H9 (cell line): Measurements from ENCODE around the gene PDE12. TPM values are rescaled to one million over a fixed set of nuclear protein-coding genes. Genes with fewer than 3 reads are reported as not detected.

Source experiments
- DNase-seq: peaks from one replicate; pipeline ENCODE4 v3.0.0-alpha.2; 2017
- H2AFZ ChIP-seq: one replicate; pipeline ENCODE4 v1.6.1; 2013; ENCODE audit warnings: mild to moderate bottlenecking, low read length, control low read depth, moderate library complexity
- H2AK5ac ChIP-seq: 2 replicates; pipeline ENCODE4 v1.6.1; 2013; ENCODE audit warnings: low read length, control low read depth, mixed read lengths; ENCODE audit not compliant: insufficient read length
- H2BK120ac ChIP-seq: one replicate; pipeline ENCODE4 v1.6.1; 2013; ENCODE audit warnings: low read depth, mild to moderate bottlenecking, low read length, control low read depth, inconsistent platforms; ENCODE audit not compliant: poor library complexity, severe bottlenecking
- H2BK12ac ChIP-seq: 2 replicates; pipeline ENCODE4 v1.6.1; 2013; ENCODE audit warnings: low read length, control low read depth, mixed read lengths, low read depth; ENCODE audit not compliant: insufficient read length
- H2BK15ac ChIP-seq: 2 replicates; pipeline ENCODE4 v1.6.1; 2013; ENCODE audit warnings: low read depth, low read length, control low read depth
- H2BK20ac ChIP-seq: one replicate; pipeline ENCODE4 v1.6.1; 2013; ENCODE audit warnings: low read depth, mild to moderate bottlenecking, low read length, control low read depth, inconsistent platforms; ENCODE audit not compliant: poor library complexity, severe bottlenecking
- H2BK5ac ChIP-seq: 2 replicates; pipeline ENCODE4 v1.6.1; 2013; ENCODE audit warnings: low read length, control low read depth, mixed read lengths; ENCODE audit not compliant: insufficient read length
- H3K14ac ChIP-seq: 2 replicates; pipeline ENCODE4 v1.6.1; 2013; ENCODE audit warnings: low read length, control low read depth; ENCODE audit not compliant: insufficient read depth
- H3K18ac ChIP-seq: 2 replicates; pipeline ENCODE4 v1.6.1; 2013; ENCODE audit warnings: low read depth, mild to moderate bottlenecking, mixed read lengths, low read length, control low read depth; ENCODE audit not compliant: insufficient read length
- H3K23ac ChIP-seq: 2 replicates; pipeline ENCODE4 v1.6.1; 2013; ENCODE audit warnings: low read length, control low read depth, mixed read lengths, low read depth; ENCODE audit not compliant: insufficient read length
- H3K23me2 ChIP-seq: 2 replicates; pipeline ENCODE4 v1.6.1; 2013; ENCODE audit warnings: low read depth, mild to moderate bottlenecking, mixed read lengths, low read length, control low read depth; ENCODE audit not compliant: insufficient read length, poor library complexity, severe bottlenecking
- H3K27ac ChIP-seq: 2 replicates; pipeline ENCODE4 v1.5.1; 2013; ENCODE audit warnings: low read length, control low read depth, mixed read lengths, low read depth; ENCODE audit not compliant: insufficient read length
- H3K27me3 ChIP-seq: 2 replicates; pipeline ENCODE4 v1.6.1; 2013; ENCODE audit warnings: low read length, control low read depth, inconsistent platforms; ENCODE audit not compliant: insufficient read depth
- H3K4ac ChIP-seq: 2 replicates; pipeline ENCODE4 v1.6.1; 2013; ENCODE audit warnings: low read depth, mild to moderate bottlenecking, control low read depth, inconsistent platforms, low read length, moderate library complexity
- H3K4me1 ChIP-seq: 2 replicates; pipeline ENCODE4 v1.6.1; 2013; ENCODE audit warnings: low read length, control low read depth, inconsistent platforms; ENCODE audit not compliant: insufficient read depth
- H3K4me2 ChIP-seq: 2 replicates; pipeline ENCODE4 v1.6.1; 2013; ENCODE audit warnings: low read length, control low read depth, mixed read lengths; ENCODE audit not compliant: insufficient read length, insufficient read depth
- H3K56ac ChIP-seq: 2 replicates; pipeline ENCODE4 v1.6.1; 2013; ENCODE audit warnings: low read depth, mild to moderate bottlenecking, mixed read lengths, low read length, control low read depth; ENCODE audit not compliant: insufficient read length
- H3K79me1 ChIP-seq: 2 replicates; pipeline ENCODE4 v1.6.1; 2013; ENCODE audit warnings: low read depth, mild to moderate bottlenecking, moderate library complexity, low read length, control low read depth, inconsistent platforms; ENCODE audit not compliant: insufficient read depth, poor library complexity, severe bottlenecking
- H3K79me2 ChIP-seq: 2 replicates; pipeline ENCODE4 v1.6.1; 2013; ENCODE audit warnings: low read length, control low read depth, inconsistent platforms; ENCODE audit not compliant: insufficient read depth
- H3K9ac ChIP-seq: 2 replicates; pipeline ENCODE4 v1.6.1; 2013; ENCODE audit warnings: low read length, control low read depth, mixed read lengths; ENCODE audit not compliant: insufficient read length; ENCODE audit errors: extremely low read depth
- H3K9me3 ChIP-seq: one replicate; pipeline ENCODE4 v1.6.1; 2013; ENCODE audit warnings: low read depth, low read length, inconsistent platforms; ENCODE audit not compliant: control insufficient read depth
- H3T11ph ChIP-seq: one replicate; pipeline ENCODE4 v1.6.1; 2013; ENCODE audit warnings: mild to moderate bottlenecking, low read length, control low read depth, inconsistent platforms
- H4K20me1 ChIP-seq: one replicate; pipeline ENCODE4 v1.6.1; 2013; ENCODE audit not compliant: control insufficient read depth, insufficient read length, insufficient read depth
- H4K5ac ChIP-seq: 2 replicates; pipeline ENCODE4 v1.6.1; 2013; ENCODE audit warnings: low read depth, mild to moderate bottlenecking, mixed read lengths, low read length, control low read depth; ENCODE audit not compliant: insufficient read length
- H4K8ac ChIP-seq: replicated peaks from 2 replicates; pipeline ENCODE4 v1.6.1; 2013; ENCODE audit warnings: low read length, control low read depth, mixed read lengths, low read depth; ENCODE audit not compliant: insufficient read length
- H4K91ac ChIP-seq: 2 replicates; pipeline ENCODE4 v1.6.1; 2013; ENCODE audit warnings: low read depth, mild to moderate bottlenecking, moderate library complexity, mixed read lengths, low read length, control low read depth; ENCODE audit not compliant: insufficient read length
- H3K27ac Mint-ChIP-seq, 3 experiments: 2 replicates in 2 of 3; 3 replicates in 1 of 3; pipeline ENCODE4 v1.8.0; 2020 to 2021; ENCODE audit warnings: mixed read lengths in 3 of 3, mild to moderate bottlenecking in 1 of 3, moderate library complexity in 1 of 3
- H3K27me3 Mint-ChIP-seq: 2 replicates; pipeline ENCODE4 v1.8.0; 2021; ENCODE audit warnings: low read depth, mild to moderate bottlenecking, moderate library complexity, mixed read lengths
- H3K36me3 Mint-ChIP-seq, 3 experiments: 2 replicates in 2 of 3; 3 replicates in 1 of 3; pipeline ENCODE4 v1.8.0; 2020 to 2021; ENCODE audit warnings: low read depth in 3 of 3, mixed read lengths in 3 of 3; ENCODE audit not compliant: insufficient read depth in 1 of 3
- H3K4me1 Mint-ChIP-seq, 2 experiments: 2 replicates each; pipeline ENCODE4 v1.8.0; 2020; ENCODE audit warnings: mixed read lengths in 2 of 2
- H3K4me3 Mint-ChIP-seq, 2 experiments: 2 replicates in 1 of 2; 3 replicates in 1 of 2; pipeline ENCODE4 v1.8.0; 2020 to 2021; ENCODE audit warnings: mild to moderate bottlenecking in 2 of 2, mixed read lengths in 2 of 2, moderate library complexity in 1 of 2
- H3K9me3 Mint-ChIP-seq, 2 experiments: 2 replicates in 1 of 2; 3 replicates in 1 of 2; pipeline ENCODE4 v1.8.0; 2020; ENCODE audit warnings: mild to moderate bottlenecking in 2 of 2, mixed read lengths in 2 of 2, moderate library complexity in 1 of 2
- WGBS: extraction: QIAGEN DNeasy Blood & Tissue Kit; methylation state at CpG from one replicate; pipeline ENCODE4 v1.1.7; 2013; ENCODE audit warnings: missing lambda C conversion rate, low lambda C conversion rate, mixed read lengths; ENCODE audit not compliant: insufficient read length; ENCODE audit errors: extremely low coverage; 5-methylcytosine and 5-hydroxymethylcytosine counted together
- total RNA-seq: library from RNA; stranded (reverse); gene quantifications from 2 replicates; pipeline ENCODE4 v1.2.1, GENCODE V29; 2021
- TF ChIP-seq, protein P1 (sequence below): fragments of 200-600 bp; sonication (generic); conservative IDR thresholded peaks from 3 replicates; pipeline ENCODE4 v1.8.0; 2021; ENCODE audit warnings: antibody characterized with exemption, mild to moderate bottlenecking

The PDE12 gene
- total RNA-seq, 1 experiment from 2014 or later: 18.9 TPM

DNA sequence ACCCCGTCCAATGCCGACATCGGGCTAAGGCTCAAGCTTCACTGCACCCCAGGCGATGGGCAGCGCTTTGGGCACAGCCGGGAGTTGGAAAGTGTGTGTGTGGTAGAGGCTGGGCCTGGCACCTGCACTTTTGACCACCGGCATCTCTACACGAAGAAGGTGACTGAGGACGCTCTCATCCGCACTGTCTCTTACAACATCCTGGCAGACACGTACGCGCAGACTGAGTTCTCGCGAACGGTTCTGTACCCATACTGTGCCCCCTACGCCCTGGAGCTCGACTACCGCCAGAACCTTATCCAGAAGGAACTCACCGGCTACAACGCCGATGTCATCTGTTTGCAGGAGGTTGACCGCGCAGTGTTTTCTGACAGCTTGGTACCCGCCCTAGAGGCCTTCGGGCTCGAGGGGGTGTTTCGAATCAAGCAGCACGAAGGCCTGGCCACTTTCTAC lies 1.0 kb downstream of the PDE12 start:
- H3K36me3 Mint-ChIP-seq: peaks cover 0 to 18% (median 16%) of the 10 kb centered on the region in 3 experiments; a peak in 6 of 7 replicates
- no peaks in the 10 kb centered on the region for H3K79me2 ChIP-seq
- H2AFZ ChIP-seq: no peak overlapping the region
- H4K91ac ChIP-seq: no peak overlapping the region
- no peak overlapping the region for H3K27ac Mint-ChIP-seq
- no peak overlapping the region for H4K5ac ChIP-seq
- no peak overlapping the region for H3K27ac ChIP-seq
- no peak overlapping the region for H2BK12ac ChIP-seq
- H3K79me1 ChIP-seq: no peaks in the 10 kb centered on the region
- no peaks in the 10 kb centered on the region for H3K4me1 ChIP-seq
- no peak overlapping the region for H2BK20ac ChIP-seq
- no peak overlapping the region for H2AK5ac ChIP-seq
- H4K20me1 ChIP-seq: no peaks in the 10 kb centered on the region
- H3K56ac ChIP-seq: no peak overlapping the region
- no peak overlapping the region for H2BK15ac ChIP-seq
- no peak overlapping the region for H3K4ac ChIP-seq
- no CpG with 5 or more reads among the region's 29 CpGs for WGBS
- no peaks in the 10 kb centered on the region for H3K27me3 ChIP-seq
- H3T11ph ChIP-seq: no peak overlapping the region
- no peak overlapping the region for H3K23ac ChIP-seq
- peak overlapping the region; percentile 75 for H3K4me2 ChIP-seq
- H2BK120ac ChIP-seq: no peak overlapping the region
- H3K14ac ChIP-seq: no peak overlapping the region
- H3K9ac ChIP-seq: peak overlapping the region; percentile 31
- no peaks in the 10 kb centered on the region for H3K9me3 ChIP-seq
- TF ChIP-seq, protein P1, sequence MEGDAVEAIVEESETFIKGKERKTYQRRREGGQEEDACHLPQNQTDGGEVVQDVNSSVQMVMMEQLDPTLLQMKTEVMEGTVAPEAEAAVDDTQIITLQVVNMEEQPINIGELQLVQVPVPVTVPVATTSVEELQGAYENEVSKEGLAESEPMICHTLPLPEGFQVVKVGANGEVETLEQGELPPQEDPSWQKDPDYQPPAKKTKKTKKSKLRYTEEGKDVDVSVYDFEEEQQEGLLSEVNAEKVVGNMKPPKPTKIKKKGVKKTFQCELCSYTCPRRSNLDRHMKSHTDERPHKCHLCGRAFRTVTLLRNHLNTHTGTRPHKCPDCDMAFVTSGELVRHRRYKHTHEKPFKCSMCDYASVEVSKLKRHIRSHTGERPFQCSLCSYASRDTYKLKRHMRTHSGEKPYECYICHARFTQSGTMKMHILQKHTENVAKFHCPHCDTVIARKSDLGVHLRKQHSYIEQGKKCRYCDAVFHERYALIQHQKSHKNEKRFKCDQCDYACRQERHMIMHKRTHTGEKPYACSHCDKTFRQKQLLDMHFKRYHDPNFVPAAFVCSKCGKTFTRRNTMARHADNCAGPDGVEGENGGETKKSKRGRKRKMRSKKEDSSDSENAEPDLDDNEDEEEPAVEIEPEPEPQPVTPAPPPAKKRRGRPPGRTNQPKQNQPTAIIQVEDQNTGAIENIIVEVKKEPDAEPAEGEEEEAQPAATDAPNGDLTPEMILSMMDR: no peak
- peak; percentile 49 for DNase-seq
- H3K4me3 Mint-ChIP-seq: peak overlapping the region; percentile 88 to 89
- H3K23me2 ChIP-seq: peaks cover 10% of the 10 kb centered on the region
- H3K27me3 Mint-ChIP-seq: peaks cover 9% of the 10 kb centered on the region; the same call in 1 of the 2 replicates
- H3K9me3 Mint-ChIP-seq: no peaks in the 10 kb centered on the region
- H3K4me1 Mint-ChIP-seq: peaks cover 14 to 20% of the 10 kb centered on the region in 2 experiments
- H4K8ac ChIP-seq: no peak overlapping the region
- no peak overlapping the region for H2BK5ac ChIP-seq
- H3K18ac ChIP-seq: no peak overlapping the region
